ENCODE results near the gene G2E3. TPM values are rescaled to one million over a fixed set of nuclear protein-coding genes. Genes with fewer than 3 reads are reported as not detected.

The G2E3 gene
- total and polyA plus RNA-seq, 2 donors (not counting 3 experiments of a cell fraction or from before 2014, with no cell fraction given): 4.2 to 34.8 TPM

DNA sequence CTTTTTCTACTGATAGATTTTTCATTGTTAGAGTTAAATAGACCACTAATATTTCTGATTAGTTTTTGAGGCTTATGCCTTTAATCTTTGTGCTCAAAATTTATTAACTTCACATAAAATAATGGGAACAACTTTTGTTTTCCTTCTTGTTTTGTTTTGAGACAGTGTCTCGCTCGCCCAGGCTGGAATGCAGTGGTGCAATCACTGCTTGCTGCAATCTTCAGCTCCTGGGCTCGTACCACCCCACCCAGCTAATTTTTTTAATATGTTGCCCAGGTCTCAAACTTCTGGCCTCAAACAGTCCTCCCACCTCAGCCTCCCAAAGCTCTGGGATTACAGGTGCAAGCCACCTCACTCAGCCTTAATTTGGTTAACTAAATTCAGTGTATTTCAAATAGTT, 80.0 kb downstream of the G2E3 start:
- H3K27ac ChIP-seq (ENCODE audit: insufficient read depth, low read depth, low read length): no peak overlapping the region
- no peaks in the 10 kb centered on the region for H3K27me3 ChIP-seq (ENCODE audit: control insufficient read depth in 2 of 2, insufficient read depth in 2 of 2, low read length in 2 of 2)
- H4K20me1 ChIP-seq (replicated peaks; ENCODE audit: control insufficient read depth, extremely low read depth, insufficient read depth, low read length): no peaks in the 10 kb centered on the region
- no peak overlapping the region for H2AFZ ChIP-seq (ENCODE audit: low read depth, low read length)
- no peak overlapping the region for H3K9ac ChIP-seq (replicated peaks; ENCODE audit: extremely low read depth, insufficient read depth, low read length)
- H3K36me3 ChIP-seq (ENCODE audit: control insufficient read depth in 2 of 2, extremely low read depth in 1 of 2, insufficient read depth in 2 of 2, low read length in 2 of 2): peaks cover 0 to 12% of the 10 kb centered on the region in 2 experiments
- CTCF ChIA-PET: no interaction called here
- no peaks in the 10 kb centered on the region for H3K9me3 ChIP-seq (replicated peaks; ENCODE audit: control insufficient read depth, insufficient read depth, low read length)
- H3K79me2 ChIP-seq (ENCODE audit: control insufficient read depth, insufficient read depth, low read length): peaks cover 4% of the 10 kb centered on the region
- TF ChIP-seq JUN (IDR thresholded peaks at IDR 0.05; ENCODE audit: borderline replicate concordance, insufficient read depth, insufficient read length, low read depth): no peak
- no peak for TF ChIP-seq FOS (IDR thresholded peaks at IDR 0.05; ENCODE audit: borderline replicate concordance, insufficient read depth, low read length)
- no peak for TF ChIP-seq POLR2AphosphoS5 (IDR thresholded peaks at IDR 0.05; ENCODE audit: insufficient read depth, low read depth, low read length)
- TF ChIP-seq POLR2A (IDR thresholded peaks at IDR 0.05; ENCODE audit: low read depth, low read length): no peak
- TF ChIP-seq, protein P1, sequence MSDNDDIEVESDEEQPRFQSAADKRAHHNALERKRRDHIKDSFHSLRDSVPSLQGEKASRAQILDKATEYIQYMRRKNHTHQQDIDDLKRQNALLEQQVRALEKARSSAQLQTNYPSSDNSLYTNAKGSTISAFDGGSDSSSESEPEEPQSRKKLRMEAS (IDR thresholded peaks at IDR 0.05; ENCODE audit: insufficient read depth, insufficient read length): no peak
- no peak for TF ChIP-seq GATA2 (IDR thresholded peaks at IDR 0.05; ENCODE audit: insufficient read depth, insufficient read length, low read depth, low read length)
- TF ChIP-seq MYC (IDR thresholded peaks at IDR 0.05; ENCODE audit: low read depth, low read length): no peak
- TF ChIP-seq, protein P2, sequence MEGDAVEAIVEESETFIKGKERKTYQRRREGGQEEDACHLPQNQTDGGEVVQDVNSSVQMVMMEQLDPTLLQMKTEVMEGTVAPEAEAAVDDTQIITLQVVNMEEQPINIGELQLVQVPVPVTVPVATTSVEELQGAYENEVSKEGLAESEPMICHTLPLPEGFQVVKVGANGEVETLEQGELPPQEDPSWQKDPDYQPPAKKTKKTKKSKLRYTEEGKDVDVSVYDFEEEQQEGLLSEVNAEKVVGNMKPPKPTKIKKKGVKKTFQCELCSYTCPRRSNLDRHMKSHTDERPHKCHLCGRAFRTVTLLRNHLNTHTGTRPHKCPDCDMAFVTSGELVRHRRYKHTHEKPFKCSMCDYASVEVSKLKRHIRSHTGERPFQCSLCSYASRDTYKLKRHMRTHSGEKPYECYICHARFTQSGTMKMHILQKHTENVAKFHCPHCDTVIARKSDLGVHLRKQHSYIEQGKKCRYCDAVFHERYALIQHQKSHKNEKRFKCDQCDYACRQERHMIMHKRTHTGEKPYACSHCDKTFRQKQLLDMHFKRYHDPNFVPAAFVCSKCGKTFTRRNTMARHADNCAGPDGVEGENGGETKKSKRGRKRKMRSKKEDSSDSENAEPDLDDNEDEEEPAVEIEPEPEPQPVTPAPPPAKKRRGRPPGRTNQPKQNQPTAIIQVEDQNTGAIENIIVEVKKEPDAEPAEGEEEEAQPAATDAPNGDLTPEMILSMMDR (IDR thresholded peaks at IDR 0.05; ENCODE audit: extremely low read depth in 1 of 2, insufficient read depth in 1 of 2, low read depth in 1 of 2, low read length in 2 of 2): no peak
- TF ChIP-seq EZH2 (IDR thresholded peaks at IDR 0.05; ENCODE audit: borderline replicate concordance, low read depth, low read length, severe bottlenecking): no peak
- no peak overlapping the region for H3K4me3 ChIP-seq (replicated peaks in 1 of 3; ENCODE audit: insufficient read depth in 1 of 3, low read depth in 1 of 3, low read length in 3 of 3)
- FAIRE-seq: no peak
- intact Hi-C loops (cut with micrococcal nuclease): no loop called here
- POLR2A ChIA-PET: no interaction called here
- no peaks in the 10 kb centered on the region for H3K9me1 ChIP-seq (replicated peaks; ENCODE audit: control insufficient read depth, extremely low read depth, insufficient read depth, low read length)
- no peak for DNase-seq (ENCODE audit: low read depth, low spot score)
- no peaks in the 10 kb centered on the region for H3K4me1 ChIP-seq (ENCODE audit: control insufficient read depth, extremely low read depth, insufficient read depth, low read length)
- dilution Hi-C loops (cut with MboI; ENCODE audit: extremely low pct_ligation_motif_present, low sequenced_read_pairs): no loop called here
- BruUV-seq (replicated peaks): no TSS peak
- no peak overlapping the region for H3K4me2 ChIP-seq (ENCODE audit: insufficient read depth, low read length)

All from endothelial cell of umbilical vein (primary cell).